HL-60 (cell line): ENCODE measurements around the gene EIF4G2.

Source experiments
- GABPA ChIP-seq: IDR thresholded peaks from 2 replicates; pipeline ENCODE4 v1.6.1; 2012; ENCODE audit warnings: low read depth
- POLR2AphosphoS5 ChIP-seq: IDR thresholded peaks from 2 replicates; pipeline ENCODE4 v1.6.1; 2012; ENCODE audit warnings: low read depth
- TF ChIP-seq, protein P1 (sequence below): IDR thresholded peaks from one replicate; pipeline ENCODE4 v1.5.1; 2011; ENCODE audit warnings: low read length, control low read depth, inconsistent platforms; ENCODE audit not compliant: insufficient read depth
- TF ChIP-seq, protein P2 (sequence below): IDR thresholded peaks from 2 replicates; pipeline ENCODE4 v1.6.1; 2012; ENCODE audit warnings: low read depth; ENCODE audit not compliant: insufficient replicate concordance

- TF ChIP-seq GABPA = no peak
- TF ChIP-seq, protein P1, sequence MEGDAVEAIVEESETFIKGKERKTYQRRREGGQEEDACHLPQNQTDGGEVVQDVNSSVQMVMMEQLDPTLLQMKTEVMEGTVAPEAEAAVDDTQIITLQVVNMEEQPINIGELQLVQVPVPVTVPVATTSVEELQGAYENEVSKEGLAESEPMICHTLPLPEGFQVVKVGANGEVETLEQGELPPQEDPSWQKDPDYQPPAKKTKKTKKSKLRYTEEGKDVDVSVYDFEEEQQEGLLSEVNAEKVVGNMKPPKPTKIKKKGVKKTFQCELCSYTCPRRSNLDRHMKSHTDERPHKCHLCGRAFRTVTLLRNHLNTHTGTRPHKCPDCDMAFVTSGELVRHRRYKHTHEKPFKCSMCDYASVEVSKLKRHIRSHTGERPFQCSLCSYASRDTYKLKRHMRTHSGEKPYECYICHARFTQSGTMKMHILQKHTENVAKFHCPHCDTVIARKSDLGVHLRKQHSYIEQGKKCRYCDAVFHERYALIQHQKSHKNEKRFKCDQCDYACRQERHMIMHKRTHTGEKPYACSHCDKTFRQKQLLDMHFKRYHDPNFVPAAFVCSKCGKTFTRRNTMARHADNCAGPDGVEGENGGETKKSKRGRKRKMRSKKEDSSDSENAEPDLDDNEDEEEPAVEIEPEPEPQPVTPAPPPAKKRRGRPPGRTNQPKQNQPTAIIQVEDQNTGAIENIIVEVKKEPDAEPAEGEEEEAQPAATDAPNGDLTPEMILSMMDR = no peak
- TF ChIP-seq POLR2AphosphoS5 = no peak; the same call in none of the 2 replicates
- TF ChIP-seq, protein P2, sequence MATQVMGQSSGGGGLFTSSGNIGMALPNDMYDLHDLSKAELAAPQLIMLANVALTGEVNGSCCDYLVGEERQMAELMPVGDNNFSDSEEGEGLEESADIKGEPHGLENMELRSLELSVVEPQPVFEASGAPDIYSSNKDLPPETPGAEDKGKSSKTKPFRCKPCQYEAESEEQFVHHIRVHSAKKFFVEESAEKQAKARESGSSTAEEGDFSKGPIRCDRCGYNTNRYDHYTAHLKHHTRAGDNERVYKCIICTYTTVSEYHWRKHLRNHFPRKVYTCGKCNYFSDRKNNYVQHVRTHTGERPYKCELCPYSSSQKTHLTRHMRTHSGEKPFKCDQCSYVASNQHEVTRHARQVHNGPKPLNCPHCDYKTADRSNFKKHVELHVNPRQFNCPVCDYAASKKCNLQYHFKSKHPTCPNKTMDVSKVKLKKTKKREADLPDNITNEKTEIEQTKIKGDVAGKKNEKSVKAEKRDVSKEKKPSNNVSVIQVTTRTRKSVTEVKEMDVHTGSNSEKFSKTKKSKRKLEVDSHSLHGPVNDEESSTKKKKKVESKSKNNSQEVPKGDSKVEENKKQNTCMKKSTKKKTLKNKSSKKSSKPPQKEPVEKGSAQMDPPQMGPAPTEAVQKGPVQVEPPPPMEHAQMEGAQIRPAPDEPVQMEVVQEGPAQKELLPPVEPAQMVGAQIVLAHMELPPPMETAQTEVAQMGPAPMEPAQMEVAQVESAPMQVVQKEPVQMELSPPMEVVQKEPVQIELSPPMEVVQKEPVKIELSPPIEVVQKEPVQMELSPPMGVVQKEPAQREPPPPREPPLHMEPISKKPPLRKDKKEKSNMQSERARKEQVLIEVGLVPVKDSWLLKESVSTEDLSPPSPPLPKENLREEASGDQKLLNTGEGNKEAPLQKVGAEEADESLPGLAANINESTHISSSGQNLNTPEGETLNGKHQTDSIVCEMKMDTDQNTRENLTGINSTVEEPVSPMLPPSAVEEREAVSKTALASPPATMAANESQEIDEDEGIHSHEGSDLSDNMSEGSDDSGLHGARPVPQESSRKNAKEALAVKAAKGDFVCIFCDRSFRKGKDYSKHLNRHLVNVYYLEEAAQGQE = no peak
Measured at GRCh38 chr11:10796191-10796590, 12.5 kb downstream of the EIF4G2 start.
